ENCODE data around the gene CCL26. TPM values are rescaled to one million over a fixed set of nuclear protein-coding genes. Genes with fewer than 3 reads are reported as not detected.

The CCL26 gene
- total RNA-seq, 1 donor from 2014 or later = not detected

DNA sequence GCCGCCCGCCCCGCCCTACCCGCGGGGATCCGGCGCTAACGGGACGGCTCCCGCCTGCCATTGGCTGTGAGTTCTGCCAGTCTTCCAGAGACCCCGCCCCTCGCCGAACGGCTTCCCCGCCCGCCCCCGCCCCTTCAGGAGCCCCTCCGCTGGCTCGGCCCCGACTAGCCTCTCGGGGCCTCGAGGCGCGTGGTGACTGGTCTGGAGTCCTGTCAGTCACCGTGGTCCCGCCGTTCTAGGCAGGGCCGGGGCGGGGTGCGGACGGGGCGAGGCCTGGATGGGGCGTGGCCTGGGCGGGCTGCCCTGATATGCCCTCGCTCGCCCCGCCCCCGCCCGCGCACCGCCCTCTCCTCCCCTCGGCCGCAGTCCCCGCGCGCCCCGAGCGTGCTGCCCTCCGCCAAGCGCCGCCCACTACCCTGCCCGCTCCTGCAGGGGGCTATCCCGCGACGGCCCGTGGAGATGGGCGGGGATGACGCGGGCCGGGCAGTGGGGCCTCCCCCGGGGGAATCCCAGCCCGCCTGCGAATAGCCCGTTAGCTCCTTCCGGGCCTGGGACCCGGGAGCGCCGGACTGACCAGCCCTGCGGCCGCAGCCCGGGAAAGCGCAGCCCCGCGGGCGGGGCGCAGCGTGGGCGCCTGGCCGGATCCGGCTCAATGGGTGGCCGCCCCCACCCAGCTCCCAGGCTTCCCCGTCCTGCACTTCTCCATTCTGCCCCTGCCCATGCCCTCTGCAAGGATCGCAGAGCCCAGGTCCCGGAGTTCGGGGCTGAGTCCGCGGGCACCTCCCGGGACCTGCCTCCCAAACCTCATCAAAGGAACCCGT lies 32.8 kb downstream of the CCL26 start:
- H3K27me3 ChIP-seq = no peaks in the 10 kb centered on the region
- peak; percentile 98 to 100 for DNase-seq (ENCODE audit: low spot score in 2 of 2)
- TF ChIP-seq, protein P1, sequence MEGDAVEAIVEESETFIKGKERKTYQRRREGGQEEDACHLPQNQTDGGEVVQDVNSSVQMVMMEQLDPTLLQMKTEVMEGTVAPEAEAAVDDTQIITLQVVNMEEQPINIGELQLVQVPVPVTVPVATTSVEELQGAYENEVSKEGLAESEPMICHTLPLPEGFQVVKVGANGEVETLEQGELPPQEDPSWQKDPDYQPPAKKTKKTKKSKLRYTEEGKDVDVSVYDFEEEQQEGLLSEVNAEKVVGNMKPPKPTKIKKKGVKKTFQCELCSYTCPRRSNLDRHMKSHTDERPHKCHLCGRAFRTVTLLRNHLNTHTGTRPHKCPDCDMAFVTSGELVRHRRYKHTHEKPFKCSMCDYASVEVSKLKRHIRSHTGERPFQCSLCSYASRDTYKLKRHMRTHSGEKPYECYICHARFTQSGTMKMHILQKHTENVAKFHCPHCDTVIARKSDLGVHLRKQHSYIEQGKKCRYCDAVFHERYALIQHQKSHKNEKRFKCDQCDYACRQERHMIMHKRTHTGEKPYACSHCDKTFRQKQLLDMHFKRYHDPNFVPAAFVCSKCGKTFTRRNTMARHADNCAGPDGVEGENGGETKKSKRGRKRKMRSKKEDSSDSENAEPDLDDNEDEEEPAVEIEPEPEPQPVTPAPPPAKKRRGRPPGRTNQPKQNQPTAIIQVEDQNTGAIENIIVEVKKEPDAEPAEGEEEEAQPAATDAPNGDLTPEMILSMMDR (IDR thresholded peaks at IDR 0.05) = peak in 1 of 3 experiments; percentile 60
- no peaks in the 10 kb centered on the region for H3K36me3 ChIP-seq
- H3K4me3 ChIP-seq = peak overlapping the region; percentile 79 to 81
- intact Hi-C loops (cut with DNase I) = loop anchor here (1.0 to 5.0 kb wide), 5 partner anchors 27 to 138 kb away; partner anchors contain the start of gene RHBDD2
- no peaks in the 10 kb centered on the region for H3K9me3 ChIP-seq
- H3K27ac ChIP-seq = peak overlapping the region; percentile 76 to 84
- H3K4me1 ChIP-seq = peaks cover 0 to 18% of the 10 kb centered on the region in 2 donors

DNA sequence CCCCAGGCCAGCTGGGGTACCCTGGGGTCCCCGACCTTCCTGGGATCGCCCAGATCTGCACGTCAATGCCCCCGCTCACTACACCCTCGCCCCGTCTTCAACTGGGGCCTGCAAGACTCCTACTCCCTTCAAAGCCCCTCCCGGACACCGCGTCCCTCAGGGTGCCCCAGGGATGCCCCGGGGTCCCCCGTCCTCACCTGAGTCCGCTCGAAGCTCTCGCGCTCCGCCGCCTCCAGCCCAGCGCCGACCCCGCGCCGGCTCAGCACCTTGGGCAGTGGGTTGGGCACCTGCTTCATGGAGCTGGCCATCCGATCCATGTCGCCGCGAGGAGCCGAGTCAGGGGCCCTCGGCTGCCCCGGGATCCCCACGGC lies 33.4 kb downstream of the CCL26 start, which contains the start of gene HIP1:
Gene HIP1, minus strand, starts transcription at position 338 of the 371 bp plus-strand sequence. Its CDS starts 21 bp downstream, at position 317.
- TF ChIP-seq, protein P1 (IDR thresholded peaks at IDR 0.05) = no peak
- peak within 1 kb of the TSS; percentile 76 to 84 for H3K27ac ChIP-seq
- no peaks in the 10 kb centered on the region for H3K9me3 ChIP-seq
- no peaks in the 10 kb centered on the region for H3K27me3 ChIP-seq
- no peaks in the 10 kb centered on the region for H3K36me3 ChIP-seq
- H3K4me1 ChIP-seq = peaks cover 0 to 21% of the 10 kb centered on the region in 2 donors
- peak in 1 of 2 donors; percentile 69 for DNase-seq (ENCODE audit: low spot score in 2 of 2)
- intact Hi-C loops (cut with DNase I) = loop anchor here (1.0 to 5.0 kb wide), 3 partner anchors 90 to 139 kb away; partner anchors contain the start of gene RHBDD2
- peak within 1 kb of the TSS; percentile 79 to 81 for H3K4me3 ChIP-seq

DNA sequence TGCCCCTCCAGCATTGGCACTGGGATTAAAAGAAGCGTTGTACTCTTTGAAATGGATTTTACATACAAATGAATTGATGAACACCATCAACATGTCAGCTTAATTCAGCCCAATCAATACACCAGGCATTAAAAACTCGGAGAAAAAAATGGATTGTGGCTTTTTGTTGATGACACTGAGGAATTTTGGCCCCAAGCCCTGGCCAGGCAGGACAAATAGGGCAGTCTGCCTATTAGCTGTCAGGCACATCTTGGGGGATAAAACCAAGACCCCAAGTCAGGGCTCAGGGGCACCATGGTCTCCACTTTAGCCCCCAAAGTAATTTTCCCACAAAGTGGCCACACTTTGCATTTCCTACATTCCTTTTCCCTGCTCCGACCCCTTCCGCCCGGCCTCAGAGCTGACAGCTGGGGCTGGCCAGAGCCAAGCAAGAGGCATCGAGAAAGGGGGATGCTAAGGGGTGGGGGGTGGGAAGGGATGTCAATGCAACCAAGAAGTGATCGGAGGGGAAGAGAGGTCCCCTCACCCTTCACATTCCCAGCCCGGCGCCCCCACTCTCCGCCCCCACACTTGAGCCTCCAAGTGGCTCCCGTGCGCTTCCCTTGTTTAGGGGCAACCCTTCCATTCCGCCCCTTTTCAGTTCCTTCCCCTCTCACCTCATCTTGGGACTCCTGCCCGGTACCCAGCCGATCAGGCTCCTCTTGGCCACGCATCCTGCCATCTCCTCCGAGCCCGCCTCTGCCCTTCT lies 34.0 kb downstream of the CCL26 start:
- Histone ChIP-seq H3K27ac (peak overlapping the region; percentile 76 to 84), H3K27me3 (no peaks in the 10 kb centered on the region), H3K4me1 (peaks cover 0 to 21% of the 10 kb centered on the region in 2 donors), H3K4me3 (peak overlapping the region; percentile 79 to 81), H3K36me3 (no peaks in the 10 kb centered on the region), H3K9me3 (no peaks in the 10 kb centered on the region)
- TF ChIP-seq, protein P1 (IDR thresholded peaks at IDR 0.05) = no peak
- peak in 1 of 2 donors; percentile 65 for DNase-seq (ENCODE audit: low spot score in 2 of 2)
- intact Hi-C loops (cut with DNase I) = loop anchor here (1.0 to 5.0 kb wide), 3 partner anchors 89 to 139 kb away; partner anchors contain the start of gene RHBDD2

DNA sequence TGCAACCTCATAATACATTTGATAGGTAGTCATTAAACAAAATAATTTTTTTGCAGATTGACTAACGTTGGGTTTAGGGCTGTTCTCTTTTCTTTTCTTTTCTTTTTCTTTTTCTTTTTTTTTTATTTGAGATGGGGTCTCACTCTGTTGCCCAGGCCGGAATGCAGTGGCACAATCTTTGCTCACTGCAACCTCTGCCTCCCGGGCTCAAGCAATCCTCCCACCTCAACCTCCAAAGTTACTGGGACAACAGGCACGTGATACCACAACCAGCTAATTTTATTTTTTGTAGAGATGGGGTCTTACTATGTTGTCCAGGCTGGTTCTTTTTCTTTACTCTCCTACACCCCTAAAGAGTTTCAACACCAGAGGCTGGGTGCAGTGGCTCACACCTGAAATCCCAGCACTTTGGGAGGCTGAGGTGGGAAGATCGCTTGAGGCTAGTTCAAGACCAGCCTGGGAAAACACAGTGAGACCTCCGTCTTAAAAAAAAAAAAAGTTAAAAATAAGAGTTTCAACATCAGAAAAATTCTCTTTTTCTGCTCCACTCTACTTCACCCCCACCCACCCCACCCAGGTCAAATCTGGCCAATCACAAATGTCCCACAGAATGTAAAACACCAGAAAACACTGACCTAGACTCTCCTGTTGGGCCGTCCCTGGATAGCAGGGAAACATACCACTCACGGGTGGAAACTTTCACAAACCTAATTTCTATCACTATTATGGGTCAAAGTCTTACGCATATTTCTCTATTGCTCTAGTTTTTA lies 36.2 kb downstream of the CCL26 start:
- H3K4me3 ChIP-seq = no peak overlapping the region
- peaks cover 0 to 5% of the 10 kb centered on the region in 2 donors for H3K36me3 ChIP-seq
- H3K27ac ChIP-seq = no peak overlapping the region
- peaks cover 0 to 23% of the 10 kb centered on the region in 2 donors for H3K4me1 ChIP-seq
- TF ChIP-seq, protein P1 (IDR thresholded peaks at IDR 0.05) = no peak
- no peak for DNase-seq (ENCODE audit: low spot score in 2 of 2)
- intact Hi-C loops (cut with DNase I) = loop anchor here (5.0 kb wide), 1 partner anchor 142 kb away; the partner anchor contains the start of gene RHBDD2
- H3K9me3 ChIP-seq = no peaks in the 10 kb centered on the region
- H3K27me3 ChIP-seq = no peaks in the 10 kb centered on the region
